CD4-positive, alpha-beta T cell (primary cell): ENCODE measurements around the gene LDLRAD4. TPM values are rescaled to one million over a fixed set of nuclear protein-coding genes. Genes with fewer than 3 reads are reported as not detected.

Source experiments
- ATAC-seq: fragments of 200-7000 bp; cut with Tn5 transposase; one replicate; pipeline ENCODE4 v1.10.0; 2022; ENCODE audit warnings: mild to moderate bottlenecking; ENCODE audit not compliant: poor library complexity
- CTCF ChIA-PET: fragments of 350-600 bp; sonication (Branson Sonifier 250); formaldehyde crosslinking; loops from one replicate; lab custom pipeline; 2021; ENCODE audit warnings: antibody characterized with exemption, inconsistent platforms; lab: Charles Lee
- POLR2A ChIA-PET: fragments of 350-600 bp; sonication (Branson Sonifier 250); formaldehyde crosslinking; loops from one replicate; lab custom pipeline; 2021; ENCODE audit warnings: antibody characterized with exemption, inconsistent platforms; lab: Charles Lee
- DNase-seq, 14 experiments: peaks; one replicate each; pipeline ENCODE4 v3.0.0-alpha.2; 2013 to 2020; ENCODE audit warnings: mixed read lengths in 2 of 14
- H3K27ac ChIP-seq, 2 donors: one replicate each; pipeline versions ENCODE4 v1.5.1 to v1.7.0; 2013; ENCODE audit warnings: low read length in 2 of 2, low read depth in 1 of 2, mild to moderate bottlenecking in 1 of 2
- H3K27me3 ChIP-seq, 2 experiments: 1 replicate in 1 of 2; 2 replicates in 1 of 2; pipeline versions ENCODE4 v1.6.1 to v1.7.0; 2013; ENCODE audit warnings: low read length in 2 of 2, control low read depth in 1 of 2, mild to moderate bottlenecking in 1 of 2, moderate library complexity in 1 of 2; ENCODE audit not compliant: insufficient read depth in 2 of 2, control insufficient read depth in 1 of 2
- H3K36me3 ChIP-seq: one replicate; pipeline ENCODE4 v1.6.1; 2013; ENCODE audit warnings: low read length, control low read depth; ENCODE audit not compliant: insufficient read depth
- H3K4me1 ChIP-seq: one replicate; pipeline ENCODE4 v1.6.1; 2013; ENCODE audit warnings: low read length, control low read depth; ENCODE audit not compliant: insufficient read depth
- H3K4me3 ChIP-seq: one replicate; pipeline ENCODE4 v1.5.1; 2013; ENCODE audit warnings: mild to moderate bottlenecking, low read length, moderate library complexity
- H3K9me3 ChIP-seq, 2 experiments: 1 replicate in 1 of 2; 2 replicates in 1 of 2; pipeline versions ENCODE4 v1.6.1 to v1.7.0; 2013; ENCODE audit warnings: low read length in 2 of 2, mild to moderate bottlenecking in 2 of 2, control low read depth in 1 of 2, moderate library complexity in 1 of 2; ENCODE audit not compliant: control insufficient read depth in 1 of 2, insufficient read depth in 1 of 2
- H3K27ac Mint-ChIP-seq: one replicate; pipeline ENCODE4 v1.8.0; 2020; ENCODE audit warnings: mixed read lengths
- H3K27me3 Mint-ChIP-seq: one replicate; pipeline ENCODE4 v1.8.0; 2021; ENCODE audit warnings: mixed read lengths
- H3K36me3 Mint-ChIP-seq: one replicate; pipeline ENCODE4 v1.8.0; 2021; ENCODE audit warnings: low read depth, mixed read lengths
- H3K4me1 Mint-ChIP-seq: one replicate; pipeline ENCODE4 v1.8.0; 2021; ENCODE audit warnings: low read depth, mixed read lengths
- H3K4me3 Mint-ChIP-seq: one replicate; pipeline ENCODE4 v1.8.0; 2020; ENCODE audit warnings: mild to moderate bottlenecking, mixed read lengths
- H3K9me3 Mint-ChIP-seq: one replicate; pipeline ENCODE4 v1.8.0; 2020; ENCODE audit warnings: mixed read lengths
- CTCF ChIP-seq: fragments of 200-600 bp; IDR thresholded peaks from one replicate; pipeline ENCODE4 v1.8.0; 2022; ENCODE audit warnings: antibody characterized with exemption, mild to moderate bottlenecking
- intact Hi-C, 2 experiments: fragments of 100-400 bp; cut with DNase I in 1 of 2; cut with micrococcal nuclease in 1 of 2; formaldehyde crosslinking; loops; one replicate each; pipeline versions ENCODE4 v1.15.1 to v1.9.0; 2023 to 2025; cut with DNase I, micrococcal nuclease
- total RNA-seq, 174 experiments: library from RNA in 2 of 174; stranded (reverse) in 2 of 174; gene quantifications; one replicate each; pipeline ENCODE4 v1.2.3 and lab custom pipeline; 2021 to 2026

LDLRAD4 gene
- total RNA-seq, 2 experiments from 2014 or later, result 51.9 to 52.7 TPM

GRCh38 chr18:13530879-13531387, 312.4 kb downstream of the LDLRAD4 start:
- peaks cover 44% of the 10 kb centered on the region for H3K4me1 Mint-ChIP-seq
- H3K36me3 Mint-ChIP-seq, result peaks cover 17% of the 10 kb centered on the region
- no peaks in the 10 kb centered on the region for H3K27me3 Mint-ChIP-seq
- POLR2A ChIA-PET, result interaction anchor here (1.0 kb wide), 1 partner anchor 8 kb away, joined by 4 read pairs; no protein-coding TSS in a partner anchor
- peaks cover 14% of the 10 kb centered on the region for H3K36me3 ChIP-seq
- no peak overlapping the region for H3K27ac ChIP-seq
- no peaks in the 10 kb centered on the region for H3K9me3 ChIP-seq
- H3K4me1 ChIP-seq, result peaks cover 9% of the 10 kb centered on the region
- ATAC-seq (peak; percentile 46), DNase-seq (peak in 7 of 14 experiments; percentile 17 to 49 (median 27))
- no peak overlapping the region for H3K4me3 ChIP-seq
- no peak overlapping the region for H3K27ac Mint-ChIP-seq
- H3K27me3 ChIP-seq, result no peaks in the 10 kb centered on the region
- no peak for TF ChIP-seq CTCF
- no peaks in the 10 kb centered on the region for H3K9me3 Mint-ChIP-seq
- CTCF ChIA-PET, result interaction anchor here (0.6 kb wide), 1 partner anchor 61 kb away, joined by 4 read pairs; no protein-coding TSS in a partner anchor
- intact Hi-C loops, result no loop called here
- no peak overlapping the region for H3K4me3 Mint-ChIP-seq

GRCh38 chr18:13531681-13532325, 313.2 kb downstream of the LDLRAD4 start:
- Mint-ChIP-seq H3K4me3 (no peak overlapping the region), H3K27ac (no peak overlapping the region), H3K36me3 (peaks cover 16% of the 10 kb centered on the region), H3K4me1 (peaks cover 48% of the 10 kb centered on the region), H3K27me3 (no peaks in the 10 kb centered on the region), H3K9me3 (no peaks in the 10 kb centered on the region)
- POLR2A ChIA-PET, result no interaction called here
- peaks cover 9% of the 10 kb centered on the region for H3K4me1 ChIP-seq
- no peaks in the 10 kb centered on the region for H3K27me3 ChIP-seq
- no peak overlapping the region for H3K4me3 ChIP-seq
- intact Hi-C loops, result loop anchor here in 1 of 2 experiments (2.0 kb wide), 1 partner anchor 315 kb away; no protein-coding TSS in a partner anchor
- ATAC-seq (no peak), DNase-seq (no peak)
- CTCF ChIA-PET, result no interaction called here
- TF ChIP-seq CTCF, result no peak
- H3K36me3 ChIP-seq, result peaks cover 11% of the 10 kb centered on the region
- no peak overlapping the region for H3K27ac ChIP-seq
- H3K9me3 ChIP-seq, result no peaks in the 10 kb centered on the region

GRCh38 chr18:13532406-13533075, 314.0 kb downstream of the LDLRAD4 start:
- Histone ChIP-seq H3K9me3 (no peaks in the 10 kb centered on the region), H3K27ac (no peak overlapping the region), H3K4me3 (no peak overlapping the region), H3K4me1 (peaks cover 12% of the 10 kb centered on the region), H3K36me3 (peaks cover 5% of the 10 kb centered on the region), H3K27me3 (no peaks in the 10 kb centered on the region)
- Mint-ChIP-seq H3K36me3 (peaks cover 11% of the 10 kb centered on the region), H3K27me3 (no peaks in the 10 kb centered on the region), H3K9me3 (no peaks in the 10 kb centered on the region), H3K4me1 (peaks cover 52% of the 10 kb centered on the region), H3K27ac (peak overlapping the region; percentile 53), H3K4me3 (no peak overlapping the region)
- DNase-seq (no peak), ATAC-seq (no peak)
- POLR2A ChIA-PET, result no interaction called here
- CTCF ChIA-PET, result no interaction called here
- no peak for TF ChIP-seq CTCF
- intact Hi-C loops, result loop anchor here in 1 of 2 experiments (2.0 kb wide), 1 partner anchor 316 kb away; no protein-coding TSS in a partner anchor
